Vagina (tissue), 2 donors: ENCODE results near the gene CCDC167.

ENCODE experiments used
- CTCF ChIP-seq, 3 experiments: fragments of 450-650 bp in 2 of 3; fragments of 200-600 bp in 1 of 3; sonication (generic) in 1 of 3; IDR thresholded peaks; one replicate each; pipeline ENCODE4 v1.5.1; 2017 to 2019; ENCODE audit warnings: antibody characterized with exemption in 3 of 3, mild to moderate bottlenecking in 2 of 3, moderate library complexity in 2 of 3
- POLR2A ChIP-seq, 2 donors: fragments of 450-650 bp; IDR thresholded peaks; one replicate each; pipeline ENCODE4 v1.6.1; 2017; ENCODE audit warnings: antibody characterized with exemption in 2 of 2, mild to moderate bottlenecking in 2 of 2, moderate library complexity in 2 of 2

- no peak for TF ChIP-seq POLR2A (IDR thresholded peaks at IDR 0.05)
- TF ChIP-seq CTCF (IDR thresholded peaks at IDR 0.05): no peak
These were observed 17.7 kb downstream of the CCDC167 start for GRCh38 chr6:37481711-37482605.
